Gastrocnemius medialis (tissue), 4 donors: ENCODE results near the gene ATRNL1.

Experiments
- POLR2A ChIP-seq, 2 donors: fragments of 450-650 bp; IDR thresholded peaks; one replicate each; pipeline ENCODE4 v1.6.1; 2017; ENCODE audit warnings: antibody characterized with exemption in 2 of 2, mild to moderate bottlenecking in 2 of 2, moderate library complexity in 2 of 2
- TF ChIP-seq, protein P1 (sequence below), 5 experiments: fragments of 450-650 bp in 3 of 5; fragments of 200-600 bp in 2 of 5; sonication (generic) in 2 of 5; IDR thresholded peaks in 4 of 5; conservative IDR thresholded peaks in 1 of 5; 1 replicate in 4 of 5; 2 replicates in 1 of 5; pipeline ENCODE4 v1.5.1; 2016 to 2019; ENCODE audit warnings: antibody characterized with exemption in 5 of 5, mild to moderate bottlenecking in 3 of 5, moderate library complexity in 3 of 5

DNA sequence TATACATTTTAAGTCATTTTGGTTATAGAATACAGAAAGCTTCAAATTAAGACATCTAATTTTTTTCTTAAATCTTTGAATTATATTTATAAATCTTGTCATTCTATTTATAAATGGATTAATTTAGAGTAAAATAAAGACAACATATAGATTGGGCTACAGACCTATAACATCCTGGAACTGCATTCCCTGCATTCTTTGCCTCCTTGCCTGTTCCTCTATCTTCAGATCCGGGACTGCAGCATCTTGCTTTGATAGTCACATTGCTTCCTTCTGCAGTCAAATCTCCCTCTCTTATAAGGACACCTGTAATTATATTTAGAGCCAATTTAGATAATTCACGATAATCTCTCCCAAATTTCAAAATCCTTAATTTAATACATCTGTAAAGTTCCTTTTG, 64.2 kb downstream of the ATRNL1 start:
- TF ChIP-seq, protein P1, sequence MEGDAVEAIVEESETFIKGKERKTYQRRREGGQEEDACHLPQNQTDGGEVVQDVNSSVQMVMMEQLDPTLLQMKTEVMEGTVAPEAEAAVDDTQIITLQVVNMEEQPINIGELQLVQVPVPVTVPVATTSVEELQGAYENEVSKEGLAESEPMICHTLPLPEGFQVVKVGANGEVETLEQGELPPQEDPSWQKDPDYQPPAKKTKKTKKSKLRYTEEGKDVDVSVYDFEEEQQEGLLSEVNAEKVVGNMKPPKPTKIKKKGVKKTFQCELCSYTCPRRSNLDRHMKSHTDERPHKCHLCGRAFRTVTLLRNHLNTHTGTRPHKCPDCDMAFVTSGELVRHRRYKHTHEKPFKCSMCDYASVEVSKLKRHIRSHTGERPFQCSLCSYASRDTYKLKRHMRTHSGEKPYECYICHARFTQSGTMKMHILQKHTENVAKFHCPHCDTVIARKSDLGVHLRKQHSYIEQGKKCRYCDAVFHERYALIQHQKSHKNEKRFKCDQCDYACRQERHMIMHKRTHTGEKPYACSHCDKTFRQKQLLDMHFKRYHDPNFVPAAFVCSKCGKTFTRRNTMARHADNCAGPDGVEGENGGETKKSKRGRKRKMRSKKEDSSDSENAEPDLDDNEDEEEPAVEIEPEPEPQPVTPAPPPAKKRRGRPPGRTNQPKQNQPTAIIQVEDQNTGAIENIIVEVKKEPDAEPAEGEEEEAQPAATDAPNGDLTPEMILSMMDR (IDR thresholded peaks at IDR 0.05 in 4 of 5, conservative IDR thresholded peaks at IDR 0.05 in 1 of 5) = no peak
- no peak for TF ChIP-seq POLR2A (IDR thresholded peaks at IDR 0.05)
